Thoracic aorta (tissue), 2 donors: ENCODE results near the gene AK6. TPM values are rescaled to one million over a fixed set of nuclear protein-coding genes. Genes with fewer than 3 reads are reported as not detected.
A peak's percentile ranks its signal among the peaks of the same experiment; 100 is the strongest.

Experiments
- ATAC-seq: fragments of 150-250 bp; one replicate; pipeline ENCODE4 v1.8.0; 2017; ENCODE audit warnings: low read depth; ENCODE audit not compliant: insufficient number of reproducible peaks, low FRiP score
- DNase-seq: peaks from one replicate; pipeline ENCODE4 v3.0.0-alpha.2; 2020; ENCODE audit warnings: low spot score
- H3K27ac ChIP-seq, 2 donors: fragments of 200-600 bp; sonication (generic); 1 replicate in 1 of 2; 2 replicates in 1 of 2; pipeline ENCODE4 v1.5.1; 2016; ENCODE audit warnings: mild to moderate bottlenecking in 2 of 2, moderate library complexity in 2 of 2
- H3K27me3 ChIP-seq: fragments of 200-600 bp; sonication (generic); replicated peaks from 2 replicates; pipeline ENCODE4 v1.6.0; 2016; ENCODE audit warnings: mild to moderate bottlenecking; ENCODE audit not compliant: insufficient read depth
- H3K36me3 ChIP-seq: fragments of 200-600 bp; sonication (generic); one replicate; pipeline ENCODE4 v1.5.1; 2016
- H3K4me1 ChIP-seq, 2 donors: fragments of 200-600 bp; sonication (generic); 1 replicate in 1 of 2; 2 replicates in 1 of 2; pipeline versions ENCODE4 v1.5.1 to v1.6.0; 2016; ENCODE audit warnings: low read depth in 2 of 2, mild to moderate bottlenecking in 1 of 2; ENCODE audit not compliant: control insufficient read depth in 1 of 2
- H3K4me3 ChIP-seq: fragments of 200-600 bp; sonication (generic); 2 replicates; pipeline ENCODE4 v1.5.1; 2016; ENCODE audit warnings: mild to moderate bottlenecking
- H3K9me3 ChIP-seq: fragments of 200-600 bp; sonication (generic); 2 replicates; pipeline ENCODE4 v1.5.1; 2016
- total RNA-seq, 2 donors: library from RNA; depleted of rRNA; stranded (reverse); fragments of >200 nt; gene quantifications; one replicate each; pipeline versions ENCODE4 v1.1.0 to v1.2.3, GENCODE V29; 2016
- TF ChIP-seq, protein P1 (sequence below): fragments of 200-600 bp; sonication (generic); IDR thresholded peaks from one replicate; pipeline ENCODE4 v1.5.1; 2019; ENCODE audit warnings: antibody characterized with exemption

AK6 gene
- total RNA-seq = 10 to 100 TPM in 1 of 2 donors, 1 to 10 TPM in 1; 9.1 to 36.8 TPM

DNA sequence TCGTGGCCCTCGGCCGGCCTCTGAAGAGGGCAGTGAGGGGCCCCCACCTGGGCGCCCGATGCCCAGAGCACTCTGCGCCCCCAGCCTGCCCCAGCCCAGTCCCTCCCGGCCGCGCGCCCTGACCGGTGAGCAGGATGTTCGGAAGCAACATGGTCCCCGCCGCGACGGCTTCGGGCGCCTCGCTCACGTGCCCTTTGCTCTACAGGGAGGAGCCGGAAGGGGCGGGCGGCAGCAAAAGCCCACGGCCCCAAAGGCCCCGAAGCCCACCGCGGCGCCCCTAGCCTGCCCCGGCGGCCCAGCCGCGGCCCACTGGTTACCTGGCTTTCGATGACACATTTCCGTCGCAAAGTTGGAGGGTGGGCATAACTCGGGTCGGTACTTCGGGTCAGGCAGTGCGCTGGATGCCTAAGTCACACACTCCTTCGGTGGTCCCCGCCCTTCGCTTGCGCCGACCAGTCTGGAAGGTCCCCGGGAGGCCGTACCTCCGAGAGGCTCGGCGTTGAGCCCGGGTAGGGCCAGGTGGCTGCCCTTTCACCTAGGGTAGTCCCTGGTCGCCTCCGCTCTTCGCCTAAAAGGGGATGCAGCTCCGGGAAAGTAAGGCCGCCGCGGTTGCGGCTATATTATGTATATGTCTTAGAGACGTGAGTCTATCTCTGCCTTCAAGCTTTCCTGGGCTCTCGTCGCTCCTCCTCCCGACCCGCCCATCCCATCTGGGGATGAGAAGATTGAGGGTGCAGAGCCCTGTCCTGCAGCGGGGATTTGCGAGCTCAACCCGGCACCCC is at the start of gene AK6, which contains the start of the genes RAD17 and TAF9:
AK6 (minus strand) TSS at position 181 of the 782 bp plus-strand sequence; CDS start at position 151, 30 bp downstream.
RAD17 (plus strand) TSS at position 479 of the 782 bp plus-strand sequence. CDS start 2,391 bp downstream, outside the sequence.
TAF9 (minus strand) TSS at position 181 of the 782 bp plus-strand sequence. CDS start 3,783 bp downstream, outside the sequence.
- no peaks in the 10 kb centered on the region for H3K9me3 ChIP-seq
- TF ChIP-seq, protein P1, sequence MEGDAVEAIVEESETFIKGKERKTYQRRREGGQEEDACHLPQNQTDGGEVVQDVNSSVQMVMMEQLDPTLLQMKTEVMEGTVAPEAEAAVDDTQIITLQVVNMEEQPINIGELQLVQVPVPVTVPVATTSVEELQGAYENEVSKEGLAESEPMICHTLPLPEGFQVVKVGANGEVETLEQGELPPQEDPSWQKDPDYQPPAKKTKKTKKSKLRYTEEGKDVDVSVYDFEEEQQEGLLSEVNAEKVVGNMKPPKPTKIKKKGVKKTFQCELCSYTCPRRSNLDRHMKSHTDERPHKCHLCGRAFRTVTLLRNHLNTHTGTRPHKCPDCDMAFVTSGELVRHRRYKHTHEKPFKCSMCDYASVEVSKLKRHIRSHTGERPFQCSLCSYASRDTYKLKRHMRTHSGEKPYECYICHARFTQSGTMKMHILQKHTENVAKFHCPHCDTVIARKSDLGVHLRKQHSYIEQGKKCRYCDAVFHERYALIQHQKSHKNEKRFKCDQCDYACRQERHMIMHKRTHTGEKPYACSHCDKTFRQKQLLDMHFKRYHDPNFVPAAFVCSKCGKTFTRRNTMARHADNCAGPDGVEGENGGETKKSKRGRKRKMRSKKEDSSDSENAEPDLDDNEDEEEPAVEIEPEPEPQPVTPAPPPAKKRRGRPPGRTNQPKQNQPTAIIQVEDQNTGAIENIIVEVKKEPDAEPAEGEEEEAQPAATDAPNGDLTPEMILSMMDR = no peak
- peaks cover 19 to 24% of the 10 kb centered on the region in 2 donors for H3K4me1 ChIP-seq
- ATAC-seq (peak; percentile 93), DNase-seq (peak; percentile 68)
- no peaks in the 10 kb centered on the region for H3K27me3 ChIP-seq
- H3K36me3 ChIP-seq = no peaks in the 10 kb centered on the region
- peak within 1 kb of the TSS; percentile 94 for H3K4me3 ChIP-seq
- peak within 1 kb of the TSS; percentile 87 to 98 for H3K27ac ChIP-seq

DNA sequence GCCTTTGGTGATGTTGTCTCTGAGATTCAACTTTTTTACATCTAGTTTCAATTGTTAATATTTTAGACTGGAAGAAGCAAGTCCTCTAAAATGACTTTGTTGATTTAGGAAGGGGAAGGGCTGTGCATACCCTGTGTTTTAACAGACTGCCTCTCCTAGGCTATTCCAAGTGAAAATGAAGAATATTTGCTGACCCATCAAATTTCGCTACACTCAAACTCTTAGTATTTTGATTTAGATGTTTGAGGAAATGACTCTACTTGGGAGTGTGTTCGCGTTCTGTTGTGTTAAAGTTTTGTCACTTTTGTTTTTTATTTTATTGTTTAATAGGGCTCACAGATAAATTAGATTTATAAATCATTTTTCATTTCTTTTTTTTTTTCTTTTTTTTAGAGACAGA is 49.2 kb upstream of the AK6 start:
- Histone ChIP-seq H3K36me3 (peaks cover 6% of the 10 kb centered on the region), H3K9me3 (no peaks in the 10 kb centered on the region), H3K4me3 (no peak overlapping the region), H3K27ac (no peak overlapping the region), H3K27me3 (no peaks in the 10 kb centered on the region), H3K4me1 (no peaks in the 10 kb centered on the region)
- DNase-seq (no peak), ATAC-seq (no peak)
- TF ChIP-seq, protein P1 = no peak

DNA sequence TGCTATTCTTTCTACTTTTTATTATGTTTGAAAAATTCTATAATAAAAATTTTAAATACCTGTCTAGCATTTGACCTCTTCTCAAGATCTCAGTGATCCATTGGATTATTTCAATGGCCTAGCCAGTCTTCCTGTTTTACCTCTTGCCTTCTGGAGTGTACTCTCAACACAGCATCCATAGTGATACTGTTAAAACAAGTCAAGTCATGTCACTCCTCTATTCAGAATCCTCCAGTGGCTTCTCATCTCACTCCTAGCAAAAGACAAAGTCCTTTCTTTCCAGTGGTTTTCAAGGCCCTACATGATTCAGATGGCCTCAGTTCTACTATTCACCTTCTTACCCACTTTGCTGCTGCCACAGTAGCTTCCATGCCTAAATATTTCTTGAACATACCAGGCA is 47.4 kb upstream of the AK6 start:
- TF ChIP-seq, protein P1 = no peak
- Histone ChIP-seq H3K36me3 (peaks cover 6% of the 10 kb centered on the region), H3K27me3 (no peaks in the 10 kb centered on the region), H3K9me3 (no peaks in the 10 kb centered on the region), H3K4me3 (no peak overlapping the region), H3K4me1 (no peaks in the 10 kb centered on the region), H3K27ac (no peak overlapping the region)
- DNase-seq (no peak), ATAC-seq (no peak)

DNA sequence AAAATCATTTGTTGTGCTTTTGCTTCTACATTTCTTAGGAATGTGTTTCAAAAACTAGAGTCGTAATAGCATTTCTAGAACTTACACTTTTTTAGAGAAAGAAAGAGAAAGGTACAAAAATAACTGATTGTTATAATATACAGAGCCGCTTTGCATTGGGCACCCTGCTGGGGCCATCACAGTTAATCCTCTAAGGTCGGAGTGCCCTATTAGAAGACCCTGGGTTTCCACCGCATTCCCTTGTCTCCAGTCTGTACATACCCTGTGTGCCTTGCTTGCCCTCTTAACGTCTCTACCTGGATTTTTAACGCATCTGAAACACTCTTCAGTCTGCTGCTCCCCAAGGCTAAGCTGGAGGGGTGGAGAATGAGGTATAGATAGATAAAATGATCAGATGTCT is 46.9 kb upstream of the AK6 start:
- Histone ChIP-seq H3K9me3 (no peaks in the 10 kb centered on the region), H3K4me3 (no peak overlapping the region), H3K27ac (no peak overlapping the region), H3K27me3 (no peaks in the 10 kb centered on the region), H3K36me3 (peaks cover 6% of the 10 kb centered on the region), H3K4me1 (no peaks in the 10 kb centered on the region)
- ATAC-seq (no peak), DNase-seq (no peak)
- TF ChIP-seq, protein P1 = no peak

DNA sequence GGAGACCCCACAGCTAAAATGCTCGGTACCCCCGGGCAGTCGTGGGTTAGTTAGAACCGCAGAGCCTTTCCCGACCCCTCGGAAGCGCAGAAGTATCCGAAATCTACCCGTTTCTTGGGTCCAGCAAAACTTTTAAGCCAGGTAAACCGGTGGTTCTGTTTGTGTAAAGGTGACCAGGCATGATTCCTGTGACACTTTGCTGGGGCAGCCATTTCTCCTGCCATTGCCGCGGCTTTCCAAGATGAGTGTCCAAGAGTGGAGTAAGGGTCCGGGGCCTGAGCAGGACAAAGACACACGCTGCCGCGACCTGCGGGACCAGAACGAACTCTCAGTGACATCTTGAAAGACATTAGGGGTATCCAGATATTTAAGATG is 46.3 kb upstream of the AK6 start:
- ATAC-seq = no peak
- H3K27me3 ChIP-seq = no peaks in the 10 kb centered on the region
- no peak for DNase-seq
- H3K27ac ChIP-seq = no peak overlapping the region
- H3K36me3 ChIP-seq = peaks cover 6% of the 10 kb centered on the region
- no peaks in the 10 kb centered on the region for H3K9me3 ChIP-seq
- TF ChIP-seq, protein P1 = no peak
- H3K4me3 ChIP-seq = peak overlapping the region; percentile 81
- no peaks in the 10 kb centered on the region for H3K4me1 ChIP-seq
